Stimulated activated naive CD4-positive, alpha-beta T cell (primary cell): Measurements from ENCODE around the gene TRAM1L1.

Experiments used
- DNase-seq, 6 experiments: peaks; one replicate each; lab custom pipeline; 2025; lab: John Stamatoyannopoulos, UW

The TRAM1L1 gene

GRCh38 chr4:117084866-117085701 is at the start of gene TRAM1L1:
TSS of gene TRAM1L1 (minus strand) at chr4:117085576. CDS start at chr4:117085393, 183 bp downstream.
- DNase-seq = no peak

GRCh38 chr4:117134386-117134785 is 49.0 kb upstream of the TRAM1L1 start:
- DNase-seq = no peak

GRCh38 chr4:117096886-117097285 is 11.5 kb upstream of the TRAM1L1 start:
- no peak for DNase-seq

GRCh38 chr4:117096462-117096861 is 11.1 kb upstream of the TRAM1L1 start:
- DNase-seq = no peak

DNA sequence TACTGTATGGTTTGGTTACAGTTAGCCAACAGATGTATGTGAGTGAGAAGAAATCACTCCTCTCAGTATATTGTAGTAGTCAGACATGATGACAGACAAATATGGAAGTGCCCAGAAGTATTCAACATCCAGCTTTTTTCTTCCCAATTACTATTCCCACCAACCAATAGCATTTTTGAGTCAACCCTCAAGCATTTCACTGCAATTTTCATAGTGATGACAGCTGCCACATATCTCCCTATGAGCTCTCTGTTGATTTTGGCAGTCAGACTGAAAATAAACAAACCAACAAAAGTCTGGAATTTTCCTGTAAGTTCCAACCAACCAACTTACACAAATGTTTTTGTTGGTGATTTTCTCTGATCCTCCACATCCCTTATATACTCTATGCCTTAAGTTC is 8.2 kb upstream of the TRAM1L1 start:
- no peak for DNase-seq

DNA sequence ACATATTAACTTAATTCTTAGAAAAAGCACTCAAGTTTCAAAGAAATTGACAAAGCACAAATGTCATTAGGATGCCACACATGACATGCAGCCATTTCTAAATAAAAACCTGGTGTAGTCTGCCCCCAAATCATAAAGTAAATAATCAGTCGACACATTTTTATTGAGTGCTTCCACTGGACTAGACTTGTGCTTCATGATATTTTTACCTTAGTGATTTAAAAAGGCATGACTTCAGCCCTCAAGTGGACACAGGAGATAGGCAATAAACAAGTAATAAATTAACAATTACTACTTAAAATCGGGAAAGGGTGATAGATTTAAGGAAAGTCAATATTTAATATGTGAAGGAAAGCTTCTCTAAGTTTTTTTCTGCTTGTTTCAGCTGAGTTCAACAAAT is 7.6 kb downstream of the TRAM1L1 start:
- no peak for DNase-seq

- no peak for DNase-seq
Observed at GRCh38 chr4:117068120-117068519, 17.3 kb downstream of the TRAM1L1 start.

DNA sequence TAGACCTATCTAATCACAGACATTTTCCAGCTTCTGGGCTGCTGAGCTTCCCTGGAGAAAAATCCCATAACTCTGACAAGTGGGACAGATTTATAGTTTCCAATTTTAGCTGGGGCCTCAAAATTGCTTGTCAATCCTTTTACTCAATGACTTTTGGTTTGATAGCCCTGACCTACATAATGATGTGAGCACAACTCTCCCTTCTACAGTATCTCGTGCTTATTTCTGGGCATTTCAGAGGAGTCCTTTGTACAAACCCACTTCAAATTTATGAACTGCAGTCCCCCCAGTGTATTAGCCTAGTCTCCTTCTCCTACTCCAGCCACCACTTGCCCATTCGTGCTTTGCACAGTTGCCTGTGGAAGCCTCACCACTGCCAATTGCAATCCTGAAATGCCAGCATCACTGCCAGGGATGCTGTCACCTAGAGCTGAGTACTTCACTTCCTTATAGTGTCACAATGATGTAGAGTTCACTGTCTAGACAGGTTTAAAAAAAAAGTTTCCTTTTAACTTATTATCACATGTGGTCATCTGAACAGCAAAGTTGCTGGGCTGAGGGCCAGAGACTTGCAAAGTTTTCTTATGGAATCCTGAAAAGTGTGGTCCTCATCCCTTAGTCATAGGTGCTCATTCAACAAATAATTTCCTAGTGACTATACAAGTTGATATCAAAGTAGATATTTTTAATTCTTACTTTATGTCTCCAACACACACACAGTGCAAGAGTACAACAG is 21.2 kb downstream of the TRAM1L1 start:
- no peak for DNase-seq

- no peak for DNase-seq
Observed at GRCh38 chr4:117042962-117043361, 42.4 kb downstream of the TRAM1L1 start.
